Uterus (tissue), 2 donors: ENCODE results near the gene DNAAF3.

Source experiments
- CTCF ChIP-seq, 4 experiments: fragments of 200-600 bp in 2 of 4; fragments of 450-650 bp in 2 of 4; sonication (generic) in 2 of 4; IDR thresholded peaks; one replicate each; pipeline ENCODE4 v1.5.1; 2016 to 2019; ENCODE audit warnings: antibody characterized with exemption in 4 of 4, mild to moderate bottlenecking in 2 of 4, moderate library complexity in 1 of 4
- POLR2A ChIP-seq, 2 donors: fragments of 450-650 bp; IDR thresholded peaks; one replicate each; pipeline ENCODE4 v1.6.1; 2016; ENCODE audit warnings: antibody characterized with exemption in 2 of 2, mild to moderate bottlenecking in 1 of 2, moderate library complexity in 1 of 2

GRCh38 chr19:55193481-55193880 is 27.1 kb upstream of the DNAAF3 start:
- TF ChIP-seq CTCF (IDR thresholded peaks at IDR 0.05): no peak
- TF ChIP-seq POLR2A (IDR thresholded peaks at IDR 0.05): no peak
